ENCODE results near the gene MYO7A. TPM values are rescaled to one million over a fixed set of nuclear protein-coding genes. Genes with fewer than 3 reads are reported as not detected.

The MYO7A gene
- polyA plus RNA-seq, 1 donor (not counting 4 experiments of a cell fraction or from before 2014, with no cell fraction given) = 0.75 TPM

GRCh38 chr11:77180346-77180745, 52.3 kb downstream of the MYO7A start:
- Histone ChIP-seq H3K4me3 (ENCODE audit: control insufficient read depth in 2 of 3, extremely low read depth in 1 of 3, insufficient read depth in 2 of 3, low read depth in 1 of 3, low read length in 3 of 3) (no peak overlapping the region), H3K9ac (ENCODE audit: control insufficient read depth, extremely low read depth, insufficient read depth, low read length) (no peak overlapping the region), H3K27me3 (ENCODE audit: control insufficient read depth, extremely low read depth, insufficient read depth, low read length) (no peaks in the 10 kb centered on the region), H3K27ac (ENCODE audit: control insufficient read depth, insufficient read depth, low read length) (no peak overlapping the region), H3K36me3 (ENCODE audit: control insufficient read depth in 2 of 2, extremely low read depth in 1 of 2, insufficient read depth in 2 of 2, low read length in 2 of 2) (no peaks in the 10 kb centered on the region), H3K9me1 (ENCODE audit: control insufficient read depth, extremely low read depth, insufficient read depth, low read length) (no peaks in the 10 kb centered on the region), H3K9me3 (ENCODE audit: control insufficient read depth, low read depth, low read length) (no peaks in the 10 kb centered on the region), H4K20me1 (ENCODE audit: control insufficient read depth, extremely low read depth, insufficient read depth, low read length) (no peaks in the 10 kb centered on the region), H3K4me2 (ENCODE audit: control insufficient read depth, extremely low read depth, insufficient read depth, low read depth, low read length) (no peak overlapping the region), H2AFZ (ENCODE audit: control insufficient read depth, low read length) (no peak overlapping the region), H3K79me2 (ENCODE audit: control insufficient read depth, insufficient read depth, low read length) (no peaks in the 10 kb centered on the region), H3K4me1 (ENCODE audit: control insufficient read depth, extremely low read depth, insufficient read depth, low read length) (no peaks in the 10 kb centered on the region)
- DNase-seq (ENCODE audit: low read depth, low spot score) = no peak
- dilution Hi-C loops (cut with MboI; ENCODE audit: extremely low pct_ligation_motif_present, low sequenced_read_pairs) = no loop called here
- no peak for FAIRE-seq
- TF ChIP-seq CTCF (optimal IDR thresholded peaks at IDR 0.05 in 1 of 3, IDR thresholded peaks at IDR 0.05 in 1 of 3, conservative IDR thresholded peaks at IDR 0.05 in 1 of 3; ENCODE audit: extremely low read depth in 1 of 3, insufficient read depth in 2 of 3, low read length in 3 of 3) = no peak
- no peak for TF ChIP-seq EZH2 (IDR thresholded peaks at IDR 0.05; ENCODE audit: low read length)

GRCh38 chr11:77181226-77181625, 53.2 kb downstream of the MYO7A start:
- no peak for FAIRE-seq
- H3K27me3 ChIP-seq (ENCODE audit: control insufficient read depth, extremely low read depth, insufficient read depth, low read length) = no peaks in the 10 kb centered on the region
- no peaks in the 10 kb centered on the region for H3K9me3 ChIP-seq (ENCODE audit: control insufficient read depth, low read depth, low read length)
- dilution Hi-C loops (cut with MboI; ENCODE audit: extremely low pct_ligation_motif_present, low sequenced_read_pairs) = no loop called here
- H3K4me3 ChIP-seq (ENCODE audit: control insufficient read depth in 2 of 3, extremely low read depth in 1 of 3, insufficient read depth in 2 of 3, low read depth in 1 of 3, low read length in 3 of 3) = no peak overlapping the region
- H3K9me1 ChIP-seq (ENCODE audit: control insufficient read depth, extremely low read depth, insufficient read depth, low read length) = no peaks in the 10 kb centered on the region
- no peaks in the 10 kb centered on the region for H4K20me1 ChIP-seq (ENCODE audit: control insufficient read depth, extremely low read depth, insufficient read depth, low read length)
- DNase-seq (ENCODE audit: low read depth, low spot score) = no peak
- H3K36me3 ChIP-seq (ENCODE audit: control insufficient read depth in 2 of 2, extremely low read depth in 1 of 2, insufficient read depth in 2 of 2, low read length in 2 of 2) = no peaks in the 10 kb centered on the region
- H3K9ac ChIP-seq (ENCODE audit: control insufficient read depth, extremely low read depth, insufficient read depth, low read length) = no peak overlapping the region
- no peaks in the 10 kb centered on the region for H3K79me2 ChIP-seq (ENCODE audit: control insufficient read depth, insufficient read depth, low read length)
- no peak overlapping the region for H3K27ac ChIP-seq (ENCODE audit: control insufficient read depth, insufficient read depth, low read length)
- H3K4me2 ChIP-seq (ENCODE audit: control insufficient read depth, extremely low read depth, insufficient read depth, low read depth, low read length) = no peak overlapping the region
- H3K4me1 ChIP-seq (ENCODE audit: control insufficient read depth, extremely low read depth, insufficient read depth, low read length) = no peaks in the 10 kb centered on the region
- TF ChIP-seq EZH2 (IDR thresholded peaks at IDR 0.05; ENCODE audit: low read length) (no peak), CTCF (optimal IDR thresholded peaks at IDR 0.05 in 1 of 3, IDR thresholded peaks at IDR 0.05 in 1 of 3, conservative IDR thresholded peaks at IDR 0.05 in 1 of 3; ENCODE audit: extremely low read depth in 1 of 3, insufficient read depth in 2 of 3, low read length in 3 of 3) (no peak)
- no peak overlapping the region for H2AFZ ChIP-seq (ENCODE audit: control insufficient read depth, low read length)

All from keratinocyte (primary cell).